ENCODE data around the gene RBBP8NL.

Gene RBBP8NL

GRCh38 chr20:62470001-62470400 is 42.7 kb upstream of the RBBP8NL start:
- Histone ChIP-seq H3K79me2 (ENCODE audit: insufficient read depth, low read length) (no peaks in the 10 kb centered on the region), H3K4me2 (ENCODE audit: low read depth, low read length, poor library complexity, severe bottlenecking) (no peak overlapping the region), H3K36me3 (ENCODE audit: low read length) (no peaks in the 10 kb centered on the region), H4K20me1 (ENCODE audit: low read depth, low read length) (no peaks in the 10 kb centered on the region), H3K27me3 (ENCODE audit: low read length) (no peaks in the 10 kb centered on the region), H3K9me3 (ENCODE audit: insufficient read depth, low read length) (no peaks in the 10 kb centered on the region), H3K9ac (ENCODE audit: low read length) (no peak overlapping the region), H2AFZ (ENCODE audit: low read depth, low read length, severe bottlenecking) (no peak overlapping the region), H3K4me3 (ENCODE audit: insufficient read depth, low read length, poor library complexity, severe bottlenecking) (no peak overlapping the region), H3F3A (ENCODE audit: insufficient read depth) (no peaks in the 10 kb centered on the region), H3K27ac (ENCODE audit: low read depth, low read length) (no peak overlapping the region), H3K9me2 (replicated peaks; ENCODE audit: insufficient read depth, low read length) (no peaks in the 10 kb centered on the region)
- TF ChIP-seq EZH2phosphoT487 (conservative IDR thresholded peaks at IDR 0.05; ENCODE audit: low read length) (no peak), CTCF (IDR thresholded peaks at IDR 0.05; ENCODE audit: insufficient read depth, low read length, poor library complexity, severe bottlenecking) (no peak)

DNA sequence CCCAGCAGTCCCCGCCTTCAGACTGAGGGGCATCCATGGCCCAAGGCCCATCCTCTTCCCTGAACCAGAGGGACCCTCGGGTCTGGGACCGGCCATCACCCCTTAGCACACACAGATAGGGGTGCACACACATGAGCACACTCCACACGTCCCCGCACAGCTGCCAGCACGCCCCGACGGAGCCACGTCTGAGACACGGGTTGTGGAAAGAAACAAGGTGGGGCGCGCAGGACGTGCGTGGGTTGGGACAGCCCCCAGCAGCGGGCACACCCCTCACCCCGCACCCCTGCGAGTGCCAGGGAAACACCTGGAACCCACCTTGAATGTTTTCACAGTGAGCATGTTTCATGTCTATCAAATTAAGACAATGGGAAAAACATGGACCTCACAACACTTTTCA is 42.0 kb upstream of the RBBP8NL start:
- Histone ChIP-seq H3F3A (ENCODE audit: insufficient read depth) (no peaks in the 10 kb centered on the region), H3K4me2 (ENCODE audit: low read depth, low read length, poor library complexity, severe bottlenecking) (no peak overlapping the region), H3K27ac (ENCODE audit: low read depth, low read length) (no peak overlapping the region), H3K4me3 (ENCODE audit: insufficient read depth, low read length, poor library complexity, severe bottlenecking) (no peak overlapping the region), H3K9me3 (ENCODE audit: insufficient read depth, low read length) (no peaks in the 10 kb centered on the region), H3K36me3 (ENCODE audit: low read length) (no peaks in the 10 kb centered on the region), H3K9ac (ENCODE audit: low read length) (no peak overlapping the region), H3K27me3 (ENCODE audit: low read length) (no peaks in the 10 kb centered on the region), H3K9me2 (replicated peaks; ENCODE audit: insufficient read depth, low read length) (no peaks in the 10 kb centered on the region), H4K20me1 (ENCODE audit: low read depth, low read length) (no peaks in the 10 kb centered on the region), H2AFZ (ENCODE audit: low read depth, low read length, severe bottlenecking) (no peak overlapping the region), H3K79me2 (ENCODE audit: insufficient read depth, low read length) (no peaks in the 10 kb centered on the region)
- no peak for TF ChIP-seq CTCF (IDR thresholded peaks at IDR 0.05; ENCODE audit: insufficient read depth, low read length, poor library complexity, severe bottlenecking)
- no peak for TF ChIP-seq EZH2phosphoT487 (conservative IDR thresholded peaks at IDR 0.05; ENCODE audit: low read length)

GRCh38 chr20:62466806-62467537 is 39.6 kb upstream of the RBBP8NL start:
- Histone ChIP-seq H3K4me2 (ENCODE audit: low read depth, low read length, poor library complexity, severe bottlenecking) (no peak overlapping the region), H3K79me2 (ENCODE audit: insufficient read depth, low read length) (no peaks in the 10 kb centered on the region), H3K27me3 (ENCODE audit: low read length) (no peaks in the 10 kb centered on the region), H3K4me3 (ENCODE audit: insufficient read depth, low read length, poor library complexity, severe bottlenecking) (no peak overlapping the region), H3K9me3 (ENCODE audit: insufficient read depth, low read length) (no peaks in the 10 kb centered on the region), H4K20me1 (ENCODE audit: low read depth, low read length) (no peaks in the 10 kb centered on the region), H3K9me2 (replicated peaks; ENCODE audit: insufficient read depth, low read length) (no peaks in the 10 kb centered on the region), H2AFZ (ENCODE audit: low read depth, low read length, severe bottlenecking) (no peak overlapping the region), H3K9ac (ENCODE audit: low read length) (no peak overlapping the region), H3F3A (ENCODE audit: insufficient read depth) (no peaks in the 10 kb centered on the region), H3K27ac (ENCODE audit: low read depth, low read length) (no peak overlapping the region), H3K36me3 (ENCODE audit: low read length) (no peaks in the 10 kb centered on the region)
- no peak for TF ChIP-seq CTCF (IDR thresholded peaks at IDR 0.05; ENCODE audit: insufficient read depth, low read length, poor library complexity, severe bottlenecking)
- TF ChIP-seq EZH2phosphoT487 (conservative IDR thresholded peaks at IDR 0.05; ENCODE audit: low read length): no peak
